Measurements from ENCODE around the gene STRBP. TPM values are rescaled to one million over a fixed set of nuclear protein-coding genes. Genes with fewer than 3 reads are reported as not detected.
"Not testable (repeated sequence)": the region's sequence is repeated elsewhere in the genome, so short reads cannot be mapped to it uniquely, and the experiment has no call there.

STRBP gene
- total RNA-seq, 2 experiments from 2014 or later = 40.7 to 43.2 TPM

DNA sequence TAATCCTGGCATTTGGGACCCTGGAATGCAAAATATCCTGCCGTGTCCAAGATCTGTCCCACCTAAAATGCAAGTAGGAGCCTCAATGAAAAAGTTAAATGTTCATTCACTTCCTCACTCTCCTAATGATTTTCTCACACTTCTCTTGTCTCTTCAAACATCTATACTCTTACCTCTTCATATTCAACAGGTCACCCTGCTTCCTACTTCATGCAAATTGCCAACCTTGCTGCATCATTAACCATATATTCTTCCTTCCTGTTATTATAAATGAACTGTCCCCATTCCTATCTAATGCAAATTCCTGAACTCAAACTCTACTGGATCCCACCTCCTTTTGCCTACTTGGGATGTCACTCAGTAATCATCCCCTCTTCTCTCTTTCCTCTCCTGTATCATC, 74.4 kb downstream of the STRBP start:
- Mint-ChIP-seq H3K9me3 (peaks cover under 1% of the 10 kb centered on the region), H3K27ac (no peak overlapping the region), H3K36me3 (ENCODE audit: low read depth) (peaks cover 4% of the 10 kb centered on the region), H3K27me3 (no peaks in the 10 kb centered on the region), H3K4me1 (ENCODE audit: low read depth) (no peaks in the 10 kb centered on the region), H3K4me3 (no peak overlapping the region)
- ChIA-PET POLR2A (no interaction called here), CTCF (no interaction called here)
- ATAC-seq = no peak
- no peak for DNase-seq
- TF ChIP-seq, protein P1, sequence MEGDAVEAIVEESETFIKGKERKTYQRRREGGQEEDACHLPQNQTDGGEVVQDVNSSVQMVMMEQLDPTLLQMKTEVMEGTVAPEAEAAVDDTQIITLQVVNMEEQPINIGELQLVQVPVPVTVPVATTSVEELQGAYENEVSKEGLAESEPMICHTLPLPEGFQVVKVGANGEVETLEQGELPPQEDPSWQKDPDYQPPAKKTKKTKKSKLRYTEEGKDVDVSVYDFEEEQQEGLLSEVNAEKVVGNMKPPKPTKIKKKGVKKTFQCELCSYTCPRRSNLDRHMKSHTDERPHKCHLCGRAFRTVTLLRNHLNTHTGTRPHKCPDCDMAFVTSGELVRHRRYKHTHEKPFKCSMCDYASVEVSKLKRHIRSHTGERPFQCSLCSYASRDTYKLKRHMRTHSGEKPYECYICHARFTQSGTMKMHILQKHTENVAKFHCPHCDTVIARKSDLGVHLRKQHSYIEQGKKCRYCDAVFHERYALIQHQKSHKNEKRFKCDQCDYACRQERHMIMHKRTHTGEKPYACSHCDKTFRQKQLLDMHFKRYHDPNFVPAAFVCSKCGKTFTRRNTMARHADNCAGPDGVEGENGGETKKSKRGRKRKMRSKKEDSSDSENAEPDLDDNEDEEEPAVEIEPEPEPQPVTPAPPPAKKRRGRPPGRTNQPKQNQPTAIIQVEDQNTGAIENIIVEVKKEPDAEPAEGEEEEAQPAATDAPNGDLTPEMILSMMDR (IDR thresholded peaks at IDR 0.05) = no peak
- intact Hi-C loops (cut with micrococcal nuclease) = no loop called here

DNA sequence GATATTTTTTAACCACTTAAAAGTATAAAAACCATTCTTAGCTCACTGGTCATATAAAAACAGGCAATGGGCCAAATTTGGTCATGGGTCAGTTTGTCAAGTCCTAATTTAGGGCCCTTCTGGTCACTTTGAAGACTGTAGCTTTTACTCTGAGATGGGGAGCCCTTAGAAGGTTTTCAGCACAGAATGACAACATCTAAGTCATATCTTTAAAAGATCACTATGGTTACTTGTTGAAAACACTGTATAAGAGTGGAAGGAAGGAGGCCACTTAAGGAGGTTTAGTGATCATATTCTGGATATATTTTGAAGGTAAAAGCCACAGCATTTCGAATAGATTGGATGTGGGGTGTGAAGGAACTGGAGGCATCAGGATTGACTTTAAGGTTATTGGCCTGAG, 76.7 kb downstream of the STRBP start:
- peaks cover 7% of the 10 kb centered on the region for H3K4me1 Mint-ChIP-seq (ENCODE audit: low read depth)
- ATAC-seq (no peak), DNase-seq (no peak)
- intact Hi-C loops (cut with micrococcal nuclease) = no loop called here
- peaks cover 3% of the 10 kb centered on the region for H3K9me3 Mint-ChIP-seq
- H3K27ac Mint-ChIP-seq = no peak overlapping the region
- CTCF ChIA-PET = interaction anchor here (1.6 to 1.9 kb wide), 3 partner anchors 16 to 193 kb away, joined by 4 to 5 read pairs (median 4); no protein-coding TSS in a partner anchor
- TF ChIP-seq, protein P1 (IDR thresholded peaks at IDR 0.05) = no peak
- no peaks in the 10 kb centered on the region for H3K27me3 Mint-ChIP-seq
- peaks cover 8% of the 10 kb centered on the region for H3K36me3 Mint-ChIP-seq (ENCODE audit: low read depth)
- POLR2A ChIA-PET = no interaction called here
- no peak overlapping the region for H3K4me3 Mint-ChIP-seq

DNA sequence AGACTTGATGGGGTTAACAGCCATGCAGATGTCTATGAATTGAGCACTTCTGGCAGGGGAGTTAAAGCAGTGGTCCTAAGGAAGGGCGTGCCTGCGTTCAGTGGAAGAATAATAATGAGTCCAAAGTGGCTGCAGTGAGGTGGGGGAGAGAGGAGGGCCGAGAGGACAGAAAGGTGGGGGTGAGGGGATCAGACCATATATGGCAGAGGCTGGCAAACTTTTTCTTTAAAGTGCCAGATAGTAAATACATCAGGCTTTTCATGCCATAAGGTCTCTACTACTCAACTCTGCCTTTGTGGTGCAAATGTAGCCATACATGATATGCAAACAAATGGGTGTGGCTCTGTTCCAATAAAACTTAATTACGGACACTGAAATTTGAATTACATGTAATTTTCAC, 77.1 kb downstream of the STRBP start:
- ATAC-seq (no peak), DNase-seq (no peak)
- ChIA-PET POLR2A (no interaction called here), CTCF (interaction anchor here (1.7 kb wide), 1 partner anchor 159 kb away, joined by 4 read pairs; no protein-coding TSS in a partner anchor)
- H3K4me3 Mint-ChIP-seq = no peak overlapping the region
- TF ChIP-seq, protein P1 (IDR thresholded peaks at IDR 0.05) = no peak
- peaks cover 8% of the 10 kb centered on the region for H3K36me3 Mint-ChIP-seq (ENCODE audit: low read depth)
- H3K27me3 Mint-ChIP-seq = no peaks in the 10 kb centered on the region
- peaks cover 3% of the 10 kb centered on the region for H3K9me3 Mint-ChIP-seq
- H3K4me1 Mint-ChIP-seq (ENCODE audit: low read depth) = peaks cover 7% of the 10 kb centered on the region
- intact Hi-C loops (cut with micrococcal nuclease) = no loop called here
- no peak overlapping the region for H3K27ac Mint-ChIP-seq

DNA sequence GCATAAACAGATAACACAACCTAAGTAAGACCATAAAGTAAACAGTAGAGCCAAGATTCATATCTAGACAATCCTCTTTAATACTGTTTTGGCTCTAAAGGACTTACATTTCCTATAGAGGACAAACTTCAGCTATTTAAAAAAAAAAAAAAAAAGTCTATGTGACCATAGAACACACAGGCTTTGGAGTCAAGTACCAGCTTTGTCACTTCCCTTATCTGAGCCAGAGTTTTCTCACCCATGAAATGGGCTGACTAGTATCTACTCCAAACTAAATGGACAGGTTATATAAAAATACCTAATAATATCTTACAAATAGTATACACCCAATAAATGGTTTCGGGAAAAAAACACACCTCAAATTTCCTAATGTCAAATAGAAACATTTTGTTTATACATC, 81.3 kb downstream of the STRBP start:
- Mint-ChIP-seq H3K4me1 (ENCODE audit: low read depth) (peaks cover 7% of the 10 kb centered on the region), H3K27me3 (no peaks in the 10 kb centered on the region), H3K9me3 (peaks cover 3% of the 10 kb centered on the region), H3K27ac (no peak overlapping the region), H3K36me3 (ENCODE audit: low read depth) (peaks cover 8% of the 10 kb centered on the region), H3K4me3 (no peak overlapping the region)
- CTCF ChIA-PET = no interaction called here
- ATAC-seq (no peak), DNase-seq (no peak)
- intact Hi-C loops (cut with micrococcal nuclease) = no loop called here
- POLR2A ChIA-PET = no interaction called here
- TF ChIP-seq, protein P1 (IDR thresholded peaks at IDR 0.05) = no peak

DNA sequence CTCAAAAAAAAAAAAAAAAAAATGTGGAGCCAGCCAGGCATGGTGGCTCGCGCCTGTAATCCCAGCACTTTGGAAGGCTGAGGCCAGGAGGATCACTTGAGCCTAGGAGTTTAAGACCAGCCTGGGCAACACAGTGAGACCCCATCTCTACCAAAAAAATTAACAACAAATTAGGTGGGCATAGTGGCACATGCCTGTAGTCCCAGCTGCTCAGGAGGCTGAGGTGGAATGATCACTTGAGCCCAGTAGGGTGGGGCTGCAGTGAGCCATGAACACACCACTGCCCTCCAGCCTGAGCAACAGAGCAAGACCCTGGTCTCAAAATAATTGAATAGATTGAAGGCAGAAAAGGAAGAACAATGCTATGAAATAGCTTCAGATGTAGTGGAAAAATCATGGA, 82.4 kb downstream of the STRBP start:
- H3K9me3 Mint-ChIP-seq; H3K4me3 Mint-ChIP-seq; H3K27me3 Mint-ChIP-seq; H3K27ac Mint-ChIP-seq; intact Hi-C loops (cut with micrococcal nuclease); H3K4me1 Mint-ChIP-seq (ENCODE audit: low read depth); POLR2A ChIA-PET; ATAC-seq; DNase-seq: not testable (repeated sequence)
- CTCF ChIA-PET = interaction anchor here (0.8 to 1.2 kb wide), 3 partner anchors 16 to 164 kb away, joined by 3 to 4 read pairs (median 3); no protein-coding TSS in a partner anchor
- peaks cover 10% of the 10 kb centered on the region for H3K36me3 Mint-ChIP-seq (ENCODE audit: low read depth)

DNA sequence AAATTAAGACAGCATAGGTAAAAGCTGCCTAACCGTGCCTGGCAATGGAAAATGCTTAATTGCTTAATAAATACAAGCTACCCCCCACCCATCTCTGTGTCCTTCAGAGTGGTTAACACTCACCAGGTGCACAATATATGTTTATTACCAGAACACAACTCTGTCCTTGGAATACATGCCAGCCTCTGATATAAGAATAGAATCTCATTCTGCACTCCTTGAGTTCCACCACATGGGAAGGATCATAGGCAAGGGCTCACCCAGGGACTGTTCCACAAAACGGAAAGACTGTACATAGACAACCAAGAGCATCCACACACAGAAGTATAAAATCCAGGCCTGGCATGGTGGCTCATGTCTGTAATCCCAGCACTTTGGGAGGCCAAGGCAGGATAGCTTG, 91.4 kb downstream of the STRBP start:
- intact Hi-C loops (cut with micrococcal nuclease) = no loop called here
- POLR2A ChIA-PET = no interaction called here
- no peaks in the 10 kb centered on the region for H3K27me3 Mint-ChIP-seq

More for the DNA sequence above, 91.4 kb downstream of the STRBP start:
- CTCF ChIA-PET = no interaction called here
- Mint-ChIP-seq H3K4me3 (no peak overlapping the region), H3K27ac (no peak overlapping the region), H3K36me3 (ENCODE audit: low read depth) (peaks cover 16% of the 10 kb centered on the region), H3K9me3 (no peaks in the 10 kb centered on the region), H3K4me1 (ENCODE audit: low read depth) (peaks cover 8% of the 10 kb centered on the region)
- DNase-seq (no peak), ATAC-seq (no peak)
- TF ChIP-seq, protein P1 (IDR thresholded peaks at IDR 0.05) = no peak
